Central memory CD8-positive, alpha-beta T cell (primary cell): ENCODE data around the gene ITPKB.

Source experiments
- ATAC-seq: fragments of 150-1000 bp; cut with Tn5 transposase; replicated peaks from 2 replicates; pipeline ENCODE4 v1.10.0; 2022; ENCODE audit warnings: mild to moderate bottlenecking, moderate FRiP score, moderate number of reproducible peaks; ENCODE audit not compliant: poor library complexity, severe bottlenecking; ENCODE audit errors: extremely low read depth
- DNase-seq, 2 donors: peaks; one replicate each; pipeline ENCODE4 v3.0.0; 2021; ENCODE audit warnings: low spot score in 2 of 2
- H3K27ac Mint-ChIP-seq: one replicate; pipeline ENCODE4 v1.8.0; 2022; ENCODE audit warnings: low read depth, mild to moderate bottlenecking, moderate library complexity, mixed read lengths
- H3K27me3 Mint-ChIP-seq: one replicate; pipeline ENCODE4 v1.8.0; 2022; ENCODE audit warnings: mixed read lengths
- H3K36me3 Mint-ChIP-seq: one replicate; pipeline ENCODE4 v1.8.0; 2022; ENCODE audit warnings: mild to moderate bottlenecking, moderate library complexity, mixed read lengths; ENCODE audit not compliant: insufficient read depth
- H3K4me1 Mint-ChIP-seq: one replicate; pipeline ENCODE4 v1.8.0; 2022; ENCODE audit warnings: mixed read lengths
- H3K4me3 Mint-ChIP-seq: one replicate; pipeline ENCODE4 v1.8.0; 2022; ENCODE audit warnings: mild to moderate bottlenecking, moderate library complexity, mixed read lengths
- H3K9me3 Mint-ChIP-seq: one replicate; pipeline ENCODE4 v1.8.0; 2022; ENCODE audit warnings: mixed read lengths

Gene ITPKB

GRCh38 chr1:226692051-226692792 is 46.9 kb downstream of the ITPKB start:
- peak overlapping the region; percentile 88 for H3K27ac Mint-ChIP-seq
- H3K9me3 Mint-ChIP-seq: no peaks in the 10 kb centered on the region
- H3K27me3 Mint-ChIP-seq: no peaks in the 10 kb centered on the region
- H3K36me3 Mint-ChIP-seq: peaks cover 42% of the 10 kb centered on the region
- DNase-seq: no peak
- H3K4me3 Mint-ChIP-seq: no peak overlapping the region
- ATAC-seq: no peak
- peaks cover 84% of the 10 kb centered on the region for H3K4me1 Mint-ChIP-seq

- no peaks in the 10 kb centered on the region for H3K9me3 Mint-ChIP-seq
- H3K4me3 Mint-ChIP-seq: peak overlapping the region; percentile 39
- H3K27ac Mint-ChIP-seq: peak overlapping the region; percentile 88
- H3K4me1 Mint-ChIP-seq: peaks cover 86% of the 10 kb centered on the region
- no peaks in the 10 kb centered on the region for H3K27me3 Mint-ChIP-seq
- peak; percentile 71 for ATAC-seq
- no peak for DNase-seq
- H3K36me3 Mint-ChIP-seq: peaks cover 38% of the 10 kb centered on the region
Observed at GRCh38 chr1:226691247-226691646, 47.8 kb downstream of the ITPKB start.

GRCh38 chr1:226690460-226690982 is 48.6 kb downstream of the ITPKB start:
- H3K9me3 Mint-ChIP-seq: no peaks in the 10 kb centered on the region
- ATAC-seq: peak; percentile 67
- no peak for DNase-seq
- H3K4me1 Mint-ChIP-seq: peaks cover 86% of the 10 kb centered on the region
- peaks cover 35% of the 10 kb centered on the region for H3K36me3 Mint-ChIP-seq
- H3K4me3 Mint-ChIP-seq: peak overlapping the region; percentile 39
- no peaks in the 10 kb centered on the region for H3K27me3 Mint-ChIP-seq
- peak overlapping the region; percentile 88 for H3K27ac Mint-ChIP-seq

GRCh38 chr1:226688808-226689207 is 50.3 kb downstream of the ITPKB start:
- Mint-ChIP-seq H3K27me3 (no peaks in the 10 kb centered on the region), H3K4me3 (no peak overlapping the region), H3K27ac (peak overlapping the region; percentile 88), H3K9me3 (no peaks in the 10 kb centered on the region), H3K36me3 (peaks cover 34% of the 10 kb centered on the region), H3K4me1 (peaks cover 97% of the 10 kb centered on the region)
- DNase-seq: no peak
- no peak for ATAC-seq

- no peaks in the 10 kb centered on the region for H3K9me3 Mint-ChIP-seq
- ATAC-seq: no peak
- peaks cover 32% of the 10 kb centered on the region for H3K36me3 Mint-ChIP-seq
- H3K4me3 Mint-ChIP-seq: peak overlapping the region; percentile 48
- peaks cover 97% of the 10 kb centered on the region for H3K4me1 Mint-ChIP-seq
- DNase-seq: no peak
- peak overlapping the region; percentile 88 for H3K27ac Mint-ChIP-seq
- H3K27me3 Mint-ChIP-seq: no peaks in the 10 kb centered on the region
Observed at GRCh38 chr1:226688056-226688748, 50.9 kb downstream of the ITPKB start.

- no peak for DNase-seq
- peaks cover 97% of the 10 kb centered on the region for H3K4me1 Mint-ChIP-seq
- ATAC-seq: peak; percentile 48
- H3K36me3 Mint-ChIP-seq: peaks cover 36% of the 10 kb centered on the region
- no peaks in the 10 kb centered on the region for H3K27me3 Mint-ChIP-seq
- peak overlapping the region; percentile 48 for H3K4me3 Mint-ChIP-seq
- peak overlapping the region; percentile 88 for H3K27ac Mint-ChIP-seq
- no peaks in the 10 kb centered on the region for H3K9me3 Mint-ChIP-seq
Observed at GRCh38 chr1:226687426-226687825, 51.7 kb downstream of the ITPKB start.

- DNase-seq: no peak
- no peak for ATAC-seq
- Mint-ChIP-seq H3K4me1 (peaks cover 97% of the 10 kb centered on the region), H3K4me3 (peak overlapping the region; percentile 48), H3K27me3 (no peaks in the 10 kb centered on the region), H3K9me3 (no peaks in the 10 kb centered on the region), H3K36me3 (peaks cover 34% of the 10 kb centered on the region), H3K27ac (peak overlapping the region; percentile 88)
Observed at GRCh38 chr1:226686440-226687425, 52.3 kb downstream of the ITPKB start.

GRCh38 chr1:226685196-226685820 is 53.8 kb downstream of the ITPKB start:
- peaks cover 28% of the 10 kb centered on the region for H3K36me3 Mint-ChIP-seq
- peak overlapping the region; percentile 93 for H3K27ac Mint-ChIP-seq
- H3K4me3 Mint-ChIP-seq: peak overlapping the region; percentile 3
- H3K4me1 Mint-ChIP-seq: peaks cover 95% of the 10 kb centered on the region
- DNase-seq (no peak), ATAC-seq (no peak)
- H3K27me3 Mint-ChIP-seq: no peaks in the 10 kb centered on the region
- no peaks in the 10 kb centered on the region for H3K9me3 Mint-ChIP-seq

- ATAC-seq: no peak
- peaks cover 31% of the 10 kb centered on the region for H3K36me3 Mint-ChIP-seq
- DNase-seq: no peak
- peak overlapping the region; percentile 93 for H3K27ac Mint-ChIP-seq
- H3K9me3 Mint-ChIP-seq: no peaks in the 10 kb centered on the region
- peak overlapping the region; percentile 61 for H3K4me3 Mint-ChIP-seq
- H3K4me1 Mint-ChIP-seq: peaks cover 95% of the 10 kb centered on the region
- no peaks in the 10 kb centered on the region for H3K27me3 Mint-ChIP-seq
Observed at GRCh38 chr1:226684026-226684425, 55.1 kb downstream of the ITPKB start.

GRCh38 chr1:226682871-226683814 is 55.9 kb downstream of the ITPKB start:
- H3K27me3 Mint-ChIP-seq: no peaks in the 10 kb centered on the region
- no peaks in the 10 kb centered on the region for H3K9me3 Mint-ChIP-seq
- ATAC-seq (peak; percentile 57), DNase-seq (peak in 1 of 2 donors; percentile 29)
- H3K4me1 Mint-ChIP-seq: peaks cover 97% of the 10 kb centered on the region
- H3K36me3 Mint-ChIP-seq: peaks cover 34% of the 10 kb centered on the region
- peak overlapping the region; percentile 93 for H3K27ac Mint-ChIP-seq
- H3K4me3 Mint-ChIP-seq: peak overlapping the region; percentile 61
